ENCODE results near the gene MEI1. TPM values are rescaled to one million over a fixed set of nuclear protein-coding genes. Genes with fewer than 3 reads are reported as not detected.

Gene MEI1
- total and polyA plus RNA-seq, 9 of the 15 experiments (the other 6 are each of a cell fraction or from before 2014, with no cell fraction given), result 0.08 to 0.68 (median 0.18) TPM; not detected in 2

DNA sequence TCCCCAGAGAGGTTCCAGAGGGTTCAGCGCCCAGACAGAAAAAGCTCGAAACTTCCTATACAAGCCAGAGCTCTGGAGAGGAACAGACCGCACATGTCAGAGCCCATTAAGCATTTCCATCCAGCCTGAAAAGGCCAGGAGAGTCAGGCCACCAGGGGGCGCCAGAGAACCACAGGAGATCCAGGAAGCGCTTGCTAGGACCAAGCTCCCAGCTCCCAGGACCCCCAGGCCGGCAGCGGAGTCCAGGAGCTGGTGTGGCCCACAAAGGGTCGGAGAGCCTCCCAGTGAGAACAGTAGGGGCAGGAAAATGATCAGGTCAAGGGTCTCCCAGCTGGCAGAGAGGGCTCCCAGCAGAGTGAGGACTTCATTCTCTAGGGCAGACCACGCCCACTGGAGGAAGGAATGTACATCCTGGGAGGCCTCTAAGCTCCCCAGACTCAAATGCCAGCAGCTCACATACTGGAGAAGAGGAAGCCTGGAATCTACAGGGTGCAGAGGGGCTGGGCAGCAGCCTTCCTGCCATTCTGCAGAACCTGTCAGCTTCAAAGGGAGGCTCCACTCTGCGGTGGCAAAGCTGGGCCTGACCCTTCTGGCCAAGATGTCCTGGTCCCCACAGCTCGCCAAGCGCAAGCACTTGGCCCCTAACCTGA is 2.1 kb upstream of the MEI1 start (continued):
- TF ChIP-seq NBN (IDR thresholded peaks at IDR 0.05; ENCODE audit: low read depth) (no peak), MECOM (CRISPR knock-in tag; IDR thresholded peaks at IDR 0.05) (no peak), PRMT5 (CRISPR knock-in tag; IDR thresholded peaks at IDR 0.05) (no peak), XRCC4 (IDR thresholded peaks at IDR 0.05; ENCODE audit: extremely low read depth, insufficient read depth, insufficient read length) (no peak), YBX1 (IDR thresholded peaks at IDR 0.05) (no peak), L3MBTL2 (IDR thresholded peaks at IDR 0.05) (peak; percentile 54), KDM2B (CRISPR knock-in tag; IDR thresholded peaks at IDR 0.05) (no peak), NRF1 (conservative IDR thresholded peaks at IDR 0.05 in 1 of 2, IDR thresholded peaks at IDR 0.05 in 1 of 2) (0 out of 4 replicates have a peak, but pooled peaks of 1 of the 2 experiments have one; percentile 17), EP300 (IDR thresholded peaks at IDR 0.05; ENCODE audit: low read length) (no peak), FOXJ2 (tag; IDR thresholded peaks at IDR 0.05) (no peak), HSF4 (CRISPR knock-in tag; IDR thresholded peaks at IDR 0.05; ENCODE audit: borderline replicate concordance) (no peak), PRPF4 (IDR thresholded peaks at IDR 0.05; ENCODE audit: insufficient read depth, low read depth, low read length, poor library complexity, severe bottlenecking) (no peak)
- TF ChIP-seq, protein P1, sequence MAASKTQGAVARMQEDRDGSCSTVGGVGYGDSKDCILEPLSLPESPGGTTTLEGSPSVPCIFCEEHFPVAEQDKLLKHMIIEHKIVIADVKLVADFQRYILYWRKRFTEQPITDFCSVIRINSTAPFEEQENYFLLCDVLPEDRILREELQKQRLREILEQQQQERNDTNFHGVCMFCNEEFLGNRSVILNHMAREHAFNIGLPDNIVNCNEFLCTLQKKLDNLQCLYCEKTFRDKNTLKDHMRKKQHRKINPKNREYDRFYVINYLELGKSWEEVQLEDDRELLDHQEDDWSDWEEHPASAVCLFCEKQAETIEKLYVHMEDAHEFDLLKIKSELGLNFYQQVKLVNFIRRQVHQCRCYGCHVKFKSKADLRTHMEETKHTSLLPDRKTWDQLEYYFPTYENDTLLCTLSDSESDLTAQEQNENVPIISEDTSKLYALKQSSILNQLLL (CRISPR knock-in tag; IDR thresholded peaks at IDR 0.05; ENCODE audit: borderline replicate concordance), result no peak
- TF ChIP-seq, protein P2, sequence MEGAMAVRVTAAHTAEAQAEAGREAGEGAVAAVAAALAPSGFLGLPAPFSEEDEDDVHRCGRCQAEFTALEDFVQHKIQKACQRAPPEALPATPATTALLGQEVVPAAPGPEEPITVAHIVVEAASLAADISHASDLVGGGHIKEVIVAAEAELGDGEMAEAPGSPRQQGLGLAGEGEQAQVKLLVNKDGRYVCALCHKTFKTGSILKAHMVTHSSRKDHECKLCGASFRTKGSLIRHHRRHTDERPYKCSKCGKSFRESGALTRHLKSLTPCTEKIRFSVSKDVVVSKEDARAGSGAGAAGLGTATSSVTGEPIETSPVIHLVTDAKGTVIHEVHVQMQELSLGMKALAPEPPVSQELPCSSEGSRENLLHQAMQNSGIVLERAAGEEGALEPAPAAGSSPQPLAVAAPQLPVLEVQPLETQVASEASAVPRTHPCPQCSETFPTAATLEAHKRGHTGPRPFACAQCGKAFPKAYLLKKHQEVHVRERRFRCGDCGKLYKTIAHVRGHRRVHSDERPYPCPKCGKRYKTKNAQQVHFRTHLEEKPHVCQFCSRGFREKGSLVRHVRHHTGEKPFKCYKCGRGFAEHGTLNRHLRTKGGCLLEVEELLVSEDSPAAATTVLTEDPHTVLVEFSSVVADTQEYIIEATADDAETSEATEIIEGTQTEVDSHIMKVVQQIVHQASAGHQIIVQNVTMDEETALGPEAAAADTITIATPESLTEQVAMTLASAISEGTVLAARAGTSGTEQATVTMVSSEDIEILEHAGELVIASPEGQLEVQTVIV (CRISPR knock-in tag; IDR thresholded peaks at IDR 0.05; ENCODE audit: borderline replicate concordance), result no peak
- TF ChIP-seq, protein P3, sequence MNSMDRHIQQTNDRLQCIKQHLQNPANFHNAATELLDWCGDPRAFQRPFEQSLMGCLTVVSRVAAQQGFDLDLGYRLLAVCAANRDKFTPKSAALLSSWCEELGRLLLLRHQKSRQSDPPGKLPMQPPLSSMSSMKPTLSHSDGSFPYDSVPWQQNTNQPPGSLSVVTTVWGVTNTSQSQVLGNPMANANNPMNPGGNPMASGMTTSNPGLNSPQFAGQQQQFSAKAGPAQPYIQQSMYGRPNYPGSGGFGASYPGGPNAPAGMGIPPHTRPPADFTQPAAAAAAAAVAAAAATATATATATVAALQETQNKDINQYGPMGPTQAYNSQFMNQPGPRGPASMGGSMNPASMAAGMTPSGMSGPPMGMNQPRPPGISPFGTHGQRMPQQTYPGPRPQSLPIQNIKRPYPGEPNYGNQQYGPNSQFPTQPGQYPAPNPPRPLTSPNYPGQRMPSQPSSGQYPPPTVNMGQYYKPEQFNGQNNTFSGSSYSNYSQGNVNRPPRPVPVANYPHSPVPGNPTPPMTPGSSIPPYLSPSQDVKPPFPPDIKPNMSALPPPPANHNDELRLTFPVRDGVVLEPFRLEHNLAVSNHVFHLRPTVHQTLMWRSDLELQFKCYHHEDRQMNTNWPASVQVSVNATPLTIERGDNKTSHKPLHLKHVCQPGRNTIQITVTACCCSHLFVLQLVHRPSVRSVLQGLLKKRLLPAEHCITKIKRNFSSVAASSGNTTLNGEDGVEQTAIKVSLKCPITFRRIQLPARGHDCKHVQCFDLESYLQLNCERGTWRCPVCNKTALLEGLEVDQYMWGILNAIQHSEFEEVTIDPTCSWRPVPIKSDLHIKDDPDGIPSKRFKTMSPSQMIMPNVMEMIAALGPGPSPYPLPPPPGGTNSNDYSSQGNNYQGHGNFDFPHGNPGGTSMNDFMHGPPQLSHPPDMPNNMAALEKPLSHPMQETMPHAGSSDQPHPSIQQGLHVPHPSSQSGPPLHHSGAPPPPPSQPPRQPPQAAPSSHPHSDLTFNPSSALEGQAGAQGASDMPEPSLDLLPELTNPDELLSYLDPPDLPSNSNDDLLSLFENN (IDR thresholded peaks at IDR 0.05; ENCODE audit: low read depth in 2 of 2, low read length in 2 of 2), result no peak
- TF ChIP-seq, protein P4, sequence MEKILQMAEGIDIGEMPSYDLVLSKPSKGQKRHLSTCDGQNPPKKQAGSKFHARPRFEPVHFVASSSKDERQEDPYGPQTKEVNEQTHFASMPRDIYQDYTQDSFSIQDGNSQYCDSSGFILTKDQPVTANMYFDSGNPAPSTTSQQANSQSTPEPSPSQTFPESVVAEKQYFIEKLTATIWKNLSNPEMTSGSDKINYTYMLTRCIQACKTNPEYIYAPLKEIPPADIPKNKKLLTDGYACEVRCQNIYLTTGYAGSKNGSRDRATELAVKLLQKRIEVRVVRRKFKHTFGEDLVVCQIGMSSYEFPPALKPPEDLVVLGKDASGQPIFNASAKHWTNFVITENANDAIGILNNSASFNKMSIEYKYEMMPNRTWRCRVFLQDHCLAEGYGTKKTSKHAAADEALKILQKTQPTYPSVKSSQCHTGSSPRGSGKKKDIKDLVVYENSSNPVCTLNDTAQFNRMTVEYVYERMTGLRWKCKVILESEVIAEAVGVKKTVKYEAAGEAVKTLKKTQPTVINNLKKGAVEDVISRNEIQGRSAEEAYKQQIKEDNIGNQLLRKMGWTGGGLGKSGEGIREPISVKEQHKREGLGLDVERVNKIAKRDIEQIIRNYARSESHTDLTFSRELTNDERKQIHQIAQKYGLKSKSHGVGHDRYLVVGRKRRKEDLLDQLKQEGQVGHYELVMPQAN (IDR thresholded peaks at IDR 0.05; ENCODE audit: borderline replicate concordance), result no peak
- TF ChIP-seq, protein P5, sequence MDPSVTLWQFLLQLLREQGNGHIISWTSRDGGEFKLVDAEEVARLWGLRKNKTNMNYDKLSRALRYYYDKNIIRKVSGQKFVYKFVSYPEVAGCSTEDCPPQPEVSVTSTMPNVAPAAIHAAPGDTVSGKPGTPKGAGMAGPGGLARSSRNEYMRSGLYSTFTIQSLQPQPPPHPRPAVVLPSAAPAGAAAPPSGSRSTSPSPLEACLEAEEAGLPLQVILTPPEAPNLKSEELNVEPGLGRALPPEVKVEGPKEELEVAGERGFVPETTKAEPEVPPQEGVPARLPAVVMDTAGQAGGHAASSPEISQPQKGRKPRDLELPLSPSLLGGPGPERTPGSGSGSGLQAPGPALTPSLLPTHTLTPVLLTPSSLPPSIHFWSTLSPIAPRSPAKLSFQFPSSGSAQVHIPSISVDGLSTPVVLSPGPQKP (CRISPR knock-in tag; IDR thresholded peaks at IDR 0.05), result no peak

All from K562 (cell line).